HepG2 (cell line): ENCODE data around the gene PLEKHA5. TPM values are rescaled to one million over a fixed set of nuclear protein-coding genes. Genes with fewer than 3 reads are reported as not detected.

Source experiments
- BORCS8-MEF2B ChIP-seq: sonication (generic); formaldehyde crosslinking; IDR thresholded peaks from 2 replicates; pipeline ENCODE4 v1.8.0; 2022; ENCODE audit warnings: mild to moderate bottlenecking, missing genetic modification reagents
- BRD4 ChIP-seq: sonication (generic); formaldehyde crosslinking; IDR thresholded peaks from 2 replicates; pipeline ENCODE4 v1.4.0; 2020; ENCODE audit warnings: missing genetic modification reagents
- HDAC1 ChIP-seq: sonication (generic); formaldehyde crosslinking; IDR thresholded peaks from 2 replicates; pipeline ENCODE4 v1.5.1; 2020; ENCODE audit warnings: mild to moderate bottlenecking, missing genetic modification reagents
- HOXA3 ChIP-seq: sonication (generic); formaldehyde crosslinking; IDR thresholded peaks from 2 replicates; pipeline ENCODE4 v1.5.0; 2020; ENCODE audit warnings: missing genetic modification reagents
- IRF9 ChIP-seq: sonication (generic); formaldehyde crosslinking; IDR thresholded peaks from 2 replicates; pipeline ENCODE4 v1.8.0; 2022; ENCODE audit warnings: missing genetic modification reagents, mild to moderate bottlenecking, borderline replicate concordance
- LCORL ChIP-seq, 2 experiments: fragments of 450-650 bp in 1 of 2; sonication (generic) in 1 of 2; formaldehyde crosslinking in 1 of 2; IDR thresholded peaks; 2 replicates each; pipeline versions ENCODE4 v1.5.0 to v1.6.1; 2017 to 2020; ENCODE audit warnings: antibody characterized with exemption in 1 of 2, missing genetic modification reagents in 1 of 2
- MATR3 ChIP-seq: sonication (generic); formaldehyde crosslinking; IDR thresholded peaks from 2 replicates; pipeline ENCODE4 v1.4.0; 2020; ENCODE audit warnings: missing genetic modification reagents
- MTERF4 ChIP-seq: sonication (generic); formaldehyde crosslinking; IDR thresholded peaks from 2 replicates; pipeline ENCODE4 v1.8.0; 2023; ENCODE audit warnings: mild to moderate bottlenecking, missing genetic modification reagents
- RNF2 ChIP-seq: fragments of 450-650 bp; conservative IDR thresholded peaks from 2 replicates; pipeline ENCODE4 v1.6.1; 2016; ENCODE audit warnings: low read depth
- SOX13 ChIP-seq, 3 experiments: fragments of 450-650 bp in 1 of 3; sonication (generic) in 1 of 3; formaldehyde crosslinking in 1 of 3; IDR thresholded peaks in 2 of 3; conservative IDR thresholded peaks in 1 of 3; 2 replicates each; pipeline versions ENCODE4 v1.5.0 to v1.6.1; 2016 to 2020; ENCODE audit warnings: antibody characterized with exemption in 1 of 3, mild to moderate bottlenecking in 1 of 3, missing compliant biosample characterization in 1 of 3, missing genetic modification reagents in 1 of 3, moderate library complexity in 1 of 3
- STAT5B ChIP-seq: sonication (generic); formaldehyde crosslinking; IDR thresholded peaks from 2 replicates; pipeline ENCODE4 v1.4.0; 2020; ENCODE audit warnings: missing genetic modification reagents
- TEAD3 ChIP-seq: optimal IDR thresholded peaks from 2 replicates; pipeline ENCODE3; 2016; ENCODE audit warnings: borderline replicate concordance
- THRA ChIP-seq: sonication (generic); formaldehyde crosslinking; IDR thresholded peaks from 2 replicates; pipeline ENCODE4 v1.4.0; 2020; ENCODE audit warnings: missing genetic modification reagents, borderline replicate concordance
- TRAFD1 ChIP-seq: sonication (generic); formaldehyde crosslinking; IDR thresholded peaks from 2 replicates; pipeline ENCODE4 v1.5.1; 2020; ENCODE audit warnings: missing genetic modification reagents, mild to moderate bottlenecking, borderline replicate concordance
- ZNF337 ChIP-seq: sonication (generic); formaldehyde crosslinking; IDR thresholded peaks from 2 replicates; pipeline ENCODE4 v1.5.1; 2020; ENCODE audit warnings: missing genetic modification reagents, low read depth, mild to moderate bottlenecking, borderline replicate concordance
- ZNF543 ChIP-seq: sonication (generic); formaldehyde crosslinking; IDR thresholded peaks from 2 replicates; pipeline ENCODE4 v1.4.0; 2020; ENCODE audit warnings: mild to moderate bottlenecking, missing genetic modification reagents
- ZNF598 ChIP-seq: sonication (generic); formaldehyde crosslinking; IDR thresholded peaks from 2 replicates; pipeline ENCODE4 v1.5.1; 2020; ENCODE audit warnings: mild to moderate bottlenecking, missing genetic modification reagents, borderline replicate concordance
- ZNF670 ChIP-seq: sonication (generic); formaldehyde crosslinking; IDR thresholded peaks from 2 replicates; pipeline ENCODE4 v1.8.0; 2022; ENCODE audit warnings: mild to moderate bottlenecking, missing genetic modification reagents, borderline replicate concordance
- ZNF737 ChIP-seq: sonication (generic); formaldehyde crosslinking; IDR thresholded peaks from 2 replicates; pipeline ENCODE4 v1.5.0; 2020; ENCODE audit warnings: missing genetic modification reagents, mild to moderate bottlenecking, borderline replicate concordance
- polyA plus RNA-seq, 8 experiments: library from polyadenylated mRNA; depleted of rRNA in 3 of 8; stranded (reverse) in 7 of 8; unstranded in 1 of 8; fragments of >200 nt; fragmentation: Illumina TruSeq in 4 of 8; extraction: Trizol in 4 of 8; gene quantifications; 2 replicates each; pipeline versions ENCODE4 v1.2.1 to v1.2.3, GENCODE V29; 2011 to 2016; ENCODE audit warnings: low read depth in 4 of 8, missing spikeins in 1 of 8, mixed read lengths in 1 of 8; ENCODE audit not compliant: insufficient read depth in 1 of 8
- total RNA-seq, 5 experiments: library from RNA; depleted of rRNA; stranded (reverse); fragments of >200 nt; fragmentation: Illumina TruSeq; extraction: Trizol; gene quantifications; 2 replicates each; pipeline ENCODE4 v1.2.3, GENCODE V29; 2016; ENCODE audit warnings: low read depth in 1 of 5

The PLEKHA5 gene
- total and polyA plus RNA-seq, 2 of the 13 experiments (the other 11 are each of a cell fraction or from before 2014, with no cell fraction given) = 4.2 to 15.4 TPM

GRCh38 chr12:19402743-19403431 is 273.4 kb downstream of the PLEKHA5 start (continued):
- no peak for TF ChIP-seq TRAFD1 (CRISPR knock-in tag)
- no peak for TF ChIP-seq ZNF337 (CRISPR knock-in tag)
- TF ChIP-seq ZNF543 (CRISPR knock-in tag) = peak; percentile 36; the same call in 1 of the 2 replicates
- TF ChIP-seq THRA = peak; percentile 79; the same call in 1 of the 2 replicates
- TF ChIP-seq ZNF737 = no peak
- TF ChIP-seq HOXA3 (CRISPR knock-in tag) = peak; percentile 57; the same call in 1 of the 2 replicates
- TF ChIP-seq SOX13 (IDR thresholded peaks at IDR 0.05) = no peak
- TF ChIP-seq SOX13 (CRISPR knock-in tag; conservative IDR thresholded peaks at IDR 0.05 in 1 of 2, IDR thresholded peaks at IDR 0.05 in 1 of 2) = 0 out of 4 replicates have a peak, but pooled peaks of 1 of the 2 experiments have one; percentile 33
- TF ChIP-seq BORCS8-MEF2B (CRISPR knock-in tag) = no peak
- TF ChIP-seq RNF2 = no peak
- TF ChIP-seq LCORL (IDR thresholded peaks at IDR 0.05) = 0 out of 2 replicates have a peak, but pooled peaks have one; percentile 22
- 0 out of 2 replicates have a peak, but pooled peaks have one; percentile 34 for TF ChIP-seq LCORL (CRISPR knock-in tag; IDR thresholded peaks at IDR 0.05)
- TF ChIP-seq TEAD3 (CRISPR knock-in tag) = peak; percentile 56
- TF ChIP-seq ZNF670 (CRISPR knock-in tag) = no peak
- TF ChIP-seq MTERF4 (CRISPR knock-in tag) = no peak
- TF ChIP-seq HDAC1 (CRISPR knock-in tag) = peak; percentile 42; the same call in 1 of the 2 replicates
- TF ChIP-seq BRD4 (CRISPR knock-in tag) = 0 out of 2 replicates have a peak, but pooled peaks have one; percentile 34
- TF ChIP-seq ZNF598 (CRISPR knock-in tag) = no peak
- TF ChIP-seq IRF9 = no peak
- no peak for TF ChIP-seq MATR3 (CRISPR knock-in tag)
- no peak for TF ChIP-seq STAT5B (CRISPR knock-in tag)
